ENCODE results near the gene TARP.

Gene TARP

GRCh38 chr7:38291117-38291647, 17.7 kb upstream of the TARP start:
- no peak for TF ChIP-seq CTCF (IDR thresholded peaks at IDR 0.05; ENCODE audit: insufficient read depth, missing control alignments)
- DNase-seq (ENCODE audit: insufficient read length, low spot score) (no peak), FAIRE-seq (no peak)

DNA sequence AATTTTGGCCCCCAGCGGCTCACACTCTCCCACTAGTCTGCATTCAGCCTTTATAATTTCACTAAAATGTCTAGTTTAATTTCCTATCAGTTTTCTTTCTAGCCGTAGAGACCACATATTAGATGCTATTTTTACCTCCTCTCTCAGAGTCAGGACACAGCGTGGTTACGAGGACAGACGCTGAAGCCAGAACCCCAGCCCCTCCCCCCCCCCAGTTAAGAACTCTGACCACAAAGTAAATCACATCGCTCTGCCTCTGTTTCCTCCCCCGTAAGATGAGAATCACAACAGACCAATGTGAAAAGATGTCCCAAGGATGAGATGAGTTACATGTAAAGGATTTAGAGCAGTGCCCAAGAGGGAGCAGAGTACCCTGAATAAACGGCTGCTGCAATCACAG, 11.1 kb upstream of the TARP start:
- TF ChIP-seq CTCF (IDR thresholded peaks at IDR 0.05; ENCODE audit: insufficient read depth, missing control alignments), result no peak
- DNase-seq (ENCODE audit: insufficient read length, low spot score), result no peak
- FAIRE-seq, result no peak

DNA sequence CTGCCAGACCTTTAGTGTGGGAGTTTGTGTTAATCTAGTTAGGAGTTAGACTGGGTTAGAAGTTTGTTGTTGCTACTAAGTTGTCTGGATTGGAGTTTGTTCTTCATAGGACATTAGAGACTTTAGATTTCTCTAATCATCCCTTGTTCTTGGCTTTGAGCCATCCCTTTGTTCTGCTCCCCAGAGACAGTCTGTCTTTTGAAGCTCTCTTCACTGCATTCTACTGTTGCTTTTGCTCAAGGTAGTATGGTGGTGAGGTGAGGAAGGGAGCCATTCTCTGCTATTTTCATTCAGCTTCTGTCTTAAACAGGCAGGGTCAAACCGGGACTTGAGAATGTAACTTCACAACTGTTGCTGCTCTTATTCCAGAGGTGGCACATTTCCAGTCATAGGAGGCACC, 10.4 kb upstream of the TARP start:
- no peak for FAIRE-seq
- DNase-seq (ENCODE audit: insufficient read length, low spot score), result no peak
- TF ChIP-seq CTCF (IDR thresholded peaks at IDR 0.05; ENCODE audit: insufficient read depth, missing control alignments), result no peak

DNA sequence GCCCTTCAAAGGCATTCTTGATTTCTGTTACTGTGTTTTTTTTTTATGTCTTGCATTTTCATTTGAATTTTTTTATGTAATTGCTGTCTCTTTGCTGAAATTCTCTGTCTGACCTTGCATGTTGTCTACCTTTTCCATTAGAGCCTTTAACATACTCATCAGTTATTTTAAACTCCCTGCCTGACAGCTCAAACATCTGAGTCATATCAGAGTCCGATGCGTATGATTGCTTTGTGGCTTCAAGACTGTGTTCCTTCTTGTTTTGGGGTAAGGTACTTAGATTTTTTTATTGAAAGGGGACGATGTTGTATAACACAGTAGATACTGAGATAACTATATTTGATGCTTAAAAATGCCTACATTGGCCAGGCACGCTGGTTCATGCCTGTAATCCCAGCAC, 9.7 kb upstream of the TARP start:
- FAIRE-seq (no peak), DNase-seq (ENCODE audit: insufficient read length, low spot score) (no peak)
- TF ChIP-seq CTCF (IDR thresholded peaks at IDR 0.05; ENCODE audit: insufficient read depth, missing control alignments), result no peak

DNA sequence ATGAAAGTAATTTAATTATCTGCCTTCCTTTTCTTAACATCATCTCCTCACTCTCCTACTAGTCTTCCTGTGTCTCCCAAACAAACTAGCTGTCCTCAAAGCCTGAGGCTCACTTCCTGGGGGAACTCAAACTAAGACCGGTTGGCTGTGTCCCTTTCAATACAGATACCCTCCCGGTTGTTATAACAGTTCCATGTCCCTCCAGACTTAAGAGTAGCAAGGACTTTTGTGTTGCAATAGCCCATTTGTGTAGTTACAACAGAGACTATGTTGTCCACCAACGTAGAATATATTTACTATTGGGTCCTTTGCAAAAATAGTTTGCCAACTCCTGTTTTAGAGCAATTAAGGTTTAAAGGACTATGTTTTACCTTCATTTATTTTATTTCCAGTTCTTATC, 8.6 kb upstream of the TARP start:
- FAIRE-seq (no peak), DNase-seq (ENCODE audit: insufficient read length, low spot score) (no peak)
- TF ChIP-seq CTCF (IDR thresholded peaks at IDR 0.05; ENCODE audit: insufficient read depth, missing control alignments), result no peak

DNA sequence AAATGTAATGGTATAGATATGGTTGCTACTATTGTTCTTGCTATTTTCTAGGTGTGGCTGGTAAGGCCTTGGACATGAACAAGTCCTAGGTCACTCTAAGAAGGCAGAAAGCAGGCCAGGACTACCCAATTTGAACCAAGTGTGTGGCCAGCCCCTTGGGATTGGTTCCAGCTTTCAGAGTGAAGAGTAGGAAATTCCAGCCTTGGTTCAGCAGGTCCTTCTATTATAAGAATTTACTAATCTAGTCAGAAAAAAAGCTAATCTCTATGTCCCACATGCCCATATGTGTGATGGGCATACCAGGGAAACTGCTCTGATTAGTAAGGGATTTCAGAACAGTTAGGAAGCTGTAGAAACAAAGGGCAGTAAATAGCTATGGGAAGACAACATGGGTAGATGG, 7.8 kb upstream of the TARP start:
- no peak for FAIRE-seq
- DNase-seq (ENCODE audit: insufficient read length, low spot score), result no peak
- no peak for TF ChIP-seq CTCF (IDR thresholded peaks at IDR 0.05; ENCODE audit: insufficient read depth, missing control alignments)

DNA sequence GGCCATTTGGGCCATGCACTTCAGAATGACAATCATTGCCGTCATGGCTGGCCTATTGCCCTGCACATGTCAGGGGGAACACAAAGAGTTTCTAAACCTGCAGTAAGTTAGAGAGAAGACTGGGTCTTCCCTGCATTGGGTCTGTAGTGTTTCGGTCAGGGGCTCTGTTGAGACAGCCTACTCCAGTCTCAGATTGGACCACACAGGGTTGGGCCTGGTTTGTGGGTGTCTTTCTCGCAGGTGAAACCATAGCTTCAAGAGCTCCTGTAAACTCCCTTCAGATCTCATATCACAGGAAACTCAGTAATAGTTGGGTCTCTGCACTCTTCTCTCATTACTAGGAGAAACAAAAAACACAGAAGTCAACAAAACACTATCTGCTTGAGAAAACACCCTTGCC, 7.3 kb upstream of the TARP start:
- DNase-seq (ENCODE audit: insufficient read length, low spot score) (no peak), FAIRE-seq (no peak)
- TF ChIP-seq CTCF (IDR thresholded peaks at IDR 0.05; ENCODE audit: insufficient read depth, missing control alignments), result no peak
